GM23338 (cell line): ENCODE measurements around the gene HPCA.

Experiments
- CREB1 ChIP-seq: fragments of 250-450 bp; sonication (Bioruptor Pico); IDR thresholded peaks from 2 replicates; pipeline ENCODE4 v1.5.0; 2020; ENCODE audit warnings: low read depth, mild to moderate bottlenecking, moderate library complexity
- CTCF ChIP-seq, 2 experiments: fragments of 200-600 bp in 1 of 2; sonication (generic) in 1 of 2; conservative IDR thresholded peaks; 2 replicates each; pipeline versions ENCODE4 v1.5.1 to v1.6.1; 2016 to 2017; ENCODE audit warnings: antibody characterized with exemption in 2 of 2, low read depth in 2 of 2, mild to moderate bottlenecking in 2 of 2, moderate library complexity in 1 of 2
- ETS1 ChIP-seq: IDR thresholded peaks from 2 replicates; pipeline ENCODE4 v1.6.1; 2016; ENCODE audit warnings: antibody characterized with exemption
- EZH2 ChIP-seq: fragments of 200-600 bp; sonication (generic); IDR thresholded peaks from one replicate; pipeline ENCODE4 v1.8.0; 2017; ENCODE audit warnings: antibody characterized with exemption, mild to moderate bottlenecking, low read depth; ENCODE audit not compliant: unreplicated experiment
- EZH2phosphoT487 ChIP-seq: fragments of 200-600 bp; sonication (generic); IDR thresholded peaks from one replicate; pipeline ENCODE4 v1.8.1; 2018; ENCODE audit warnings: antibody characterized with exemption; ENCODE audit not compliant: unreplicated experiment
- JUNB ChIP-seq: IDR thresholded peaks from one replicate; pipeline ENCODE4 v1.6.1; 2016; ENCODE audit warnings: antibody characterized with exemption; ENCODE audit not compliant: unreplicated experiment
- NANOG ChIP-seq: IDR thresholded peaks from 2 replicates; pipeline ENCODE4 v1.6.1; 2016; ENCODE audit warnings: antibody characterized with exemption, borderline replicate concordance
- POLR2AphosphoS5 ChIP-seq: IDR thresholded peaks from 2 replicates; pipeline ENCODE4 v1.6.1; 2016; ENCODE audit warnings: antibody characterized with exemption, low read depth
- REST ChIP-seq: IDR thresholded peaks from one replicate; pipeline ENCODE4 v1.6.1; 2018; ENCODE audit warnings: antibody characterized with exemption; ENCODE audit not compliant: unreplicated experiment
- STAT1 ChIP-seq: IDR thresholded peaks from one replicate; pipeline ENCODE4 v1.6.1; 2016; ENCODE audit warnings: antibody characterized with exemption; ENCODE audit not compliant: unreplicated experiment
- ZNF114 ChIP-seq: fragments of 250-450 bp; sonication (Bioruptor Pico); IDR thresholded peaks from 2 replicates; pipeline ENCODE4 v1.5.0; 2020; ENCODE audit warnings: mild to moderate bottlenecking, moderate library complexity

GRCh38 chr1:32868085-32868484 lies 18.2 kb upstream of the HPCA start:
- TF ChIP-seq CTCF (conservative IDR thresholded peaks at IDR 0.05; ENCODE audit: low read depth in 2 of 2) (no peak), EZH2 (no peak), CREB1 (no peak), ETS1 (no peak), POLR2AphosphoS5 (no peak), REST (no peak), EZH2phosphoT487 (no peak), JUNB (no peak), ZNF114 (CRISPR knock-in tag) (no peak), STAT1 (no peak), NANOG (no peak)
